MCF 10A (cell line): ENCODE measurements around the gene COL23A1. TPM values are rescaled to one million over a fixed set of nuclear protein-coding genes. Genes with fewer than 3 reads are reported as not detected.

Source experiments
- BruUV-seq: library from RNA; stranded (reverse); fragments of 400-500 nt; replicated peaks from 2 replicates; lab custom pipeline; 2021; lab: Mats Ljungman, UMichigan
- CTCF ChIA-PET: fragments of 300-600 bp; sonication (Branson Sonifier 250); formaldehyde crosslinking; extraction: SDS; loops from one replicate; lab custom pipeline; 2021; ENCODE audit warnings: antibody characterized with exemption, inconsistent platforms; lab: Yijun Ruan, JAX
- POLR2A ChIA-PET: fragments of 300-600, 350-650 bp; sonication (Branson Sonifier 250); formaldehyde crosslinking; extraction: SDS; loops from one replicate; lab custom pipeline; 2020; ENCODE audit warnings: antibody characterized with exemption, inconsistent platforms; lab: Yijun Ruan, JAX
- DNase-seq: peaks from one replicate; pipeline ENCODE4 v3.0.0-alpha.2; 2018; ENCODE audit not compliant: unreplicated experiment
- H3K27ac Mint-ChIP-seq: one replicate; pipeline ENCODE4 v1.8.0; 2022; ENCODE audit warnings: mild to moderate bottlenecking, low read depth, mixed read lengths; ENCODE audit not compliant: unreplicated experiment
- H3K27me3 Mint-ChIP-seq: one replicate; pipeline ENCODE4 v1.8.0; 2022; ENCODE audit warnings: mixed read lengths; ENCODE audit not compliant: insufficient read depth, unreplicated experiment
- H3K36me3 Mint-ChIP-seq: one replicate; pipeline ENCODE4 v1.8.0; 2022; ENCODE audit warnings: mild to moderate bottlenecking, moderate library complexity, mixed read lengths; ENCODE audit not compliant: insufficient read depth, unreplicated experiment
- H3K4me1 Mint-ChIP-seq: one replicate; pipeline ENCODE4 v1.8.0; 2022; ENCODE audit warnings: mixed read lengths; ENCODE audit not compliant: insufficient read depth, unreplicated experiment
- H3K4me3 Mint-ChIP-seq: one replicate; pipeline ENCODE4 v1.8.0; 2022; ENCODE audit warnings: mild to moderate bottlenecking, moderate library complexity, mixed read lengths; ENCODE audit not compliant: unreplicated experiment
- H3K9me3 Mint-ChIP-seq: one replicate; pipeline ENCODE4 v1.8.0; 2022; ENCODE audit warnings: mixed read lengths; ENCODE audit not compliant: unreplicated experiment
- intact Hi-C: fragments of 100-400 bp; cut with micrococcal nuclease; formaldehyde crosslinking; loops from 2 replicates; pipeline ENCODE4 v1.14.1; 2022
- total RNA-seq: library from RNA; stranded (reverse); gene quantifications from 2 replicates; pipeline ENCODE4 v1.2.3, GENCODE V29; 2022
- TF ChIP-seq, protein P1 (sequence below): fragments of 200-600 bp; IDR thresholded peaks from one replicate; pipeline ENCODE4 v1.8.0; 2022; ENCODE audit warnings: antibody characterized with exemption, mild to moderate bottlenecking; ENCODE audit not compliant: unreplicated experiment

COL23A1 gene
- total RNA-seq, 1 experiment from 2014 or later = not detected

DNA sequence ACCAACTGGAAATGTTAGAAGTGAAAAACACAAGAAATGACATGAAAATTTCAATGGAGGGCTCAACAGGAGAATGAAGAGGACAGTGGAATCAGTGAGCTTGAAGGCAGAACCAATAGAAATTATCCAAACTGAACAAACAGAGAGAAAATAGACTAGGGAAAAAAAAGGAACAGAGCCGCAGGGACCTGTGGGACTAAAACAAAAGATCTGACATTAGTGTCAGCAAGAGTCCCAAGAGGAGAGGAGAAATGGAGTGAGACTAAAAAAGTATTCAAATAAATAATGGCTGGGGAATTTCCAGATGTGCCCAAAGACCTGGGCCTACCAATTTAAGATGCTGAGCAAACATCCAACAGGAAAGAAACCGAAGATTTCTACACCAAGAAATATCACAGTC, 182.5 kb downstream of the COL23A1 start:
- intact Hi-C loops = no loop called here
- H3K36me3 Mint-ChIP-seq = no peaks in the 10 kb centered on the region
- no peak for DNase-seq
- CTCF ChIA-PET = no interaction called here
- H3K27me3 Mint-ChIP-seq = peaks cover 36% of the 10 kb centered on the region
- no peak overlapping the region for H3K27ac Mint-ChIP-seq
- POLR2A ChIA-PET = no interaction called here
- TF ChIP-seq, protein P1, sequence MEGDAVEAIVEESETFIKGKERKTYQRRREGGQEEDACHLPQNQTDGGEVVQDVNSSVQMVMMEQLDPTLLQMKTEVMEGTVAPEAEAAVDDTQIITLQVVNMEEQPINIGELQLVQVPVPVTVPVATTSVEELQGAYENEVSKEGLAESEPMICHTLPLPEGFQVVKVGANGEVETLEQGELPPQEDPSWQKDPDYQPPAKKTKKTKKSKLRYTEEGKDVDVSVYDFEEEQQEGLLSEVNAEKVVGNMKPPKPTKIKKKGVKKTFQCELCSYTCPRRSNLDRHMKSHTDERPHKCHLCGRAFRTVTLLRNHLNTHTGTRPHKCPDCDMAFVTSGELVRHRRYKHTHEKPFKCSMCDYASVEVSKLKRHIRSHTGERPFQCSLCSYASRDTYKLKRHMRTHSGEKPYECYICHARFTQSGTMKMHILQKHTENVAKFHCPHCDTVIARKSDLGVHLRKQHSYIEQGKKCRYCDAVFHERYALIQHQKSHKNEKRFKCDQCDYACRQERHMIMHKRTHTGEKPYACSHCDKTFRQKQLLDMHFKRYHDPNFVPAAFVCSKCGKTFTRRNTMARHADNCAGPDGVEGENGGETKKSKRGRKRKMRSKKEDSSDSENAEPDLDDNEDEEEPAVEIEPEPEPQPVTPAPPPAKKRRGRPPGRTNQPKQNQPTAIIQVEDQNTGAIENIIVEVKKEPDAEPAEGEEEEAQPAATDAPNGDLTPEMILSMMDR = no peak
- peaks cover 4% of the 10 kb centered on the region for H3K4me1 Mint-ChIP-seq
- no TSS peak for BruUV-seq
- H3K9me3 Mint-ChIP-seq = peaks cover 7% of the 10 kb centered on the region
- no peak overlapping the region for H3K4me3 Mint-ChIP-seq

DNA sequence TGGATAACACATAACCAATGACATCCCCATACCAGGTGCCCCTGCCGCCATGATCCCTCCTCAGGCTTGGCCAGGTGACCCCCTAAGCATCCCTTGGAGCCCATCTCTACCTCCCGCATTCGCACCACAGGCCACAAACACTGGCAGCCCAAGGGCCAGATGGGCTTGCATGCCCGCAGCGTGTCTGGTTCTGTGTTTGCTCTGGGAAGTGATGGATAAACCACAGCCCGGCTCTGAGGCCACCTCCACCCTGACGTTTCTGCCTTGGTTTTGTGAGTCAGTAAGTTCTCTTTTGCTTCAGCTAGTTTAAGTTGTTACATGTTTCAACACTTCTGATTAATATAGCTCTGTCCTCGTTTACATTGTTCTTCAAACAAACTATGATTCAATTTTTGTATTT, 185.2 kb downstream of the COL23A1 start:
- H3K36me3 Mint-ChIP-seq = no peaks in the 10 kb centered on the region
- peaks cover 7% of the 10 kb centered on the region for H3K9me3 Mint-ChIP-seq
- CTCF ChIA-PET = interaction anchor here (0.6 kb wide), 1 partner anchor 48 kb away, joined by 5 read pairs; no protein-coding TSS in a partner anchor
- H3K27ac Mint-ChIP-seq = no peak overlapping the region
- H3K27me3 Mint-ChIP-seq = peaks cover 21% of the 10 kb centered on the region
- BruUV-seq = no TSS peak
- no peak overlapping the region for H3K4me3 Mint-ChIP-seq
- POLR2A ChIA-PET = interaction anchor here (1.3 kb wide), 1 partner anchor 17 kb away, joined by 3 read pairs; no protein-coding TSS in a partner anchor
- intact Hi-C loops = no loop called here
- no peak for DNase-seq
- TF ChIP-seq, protein P1 = no peak
- peaks cover 4% of the 10 kb centered on the region for H3K4me1 Mint-ChIP-seq

DNA sequence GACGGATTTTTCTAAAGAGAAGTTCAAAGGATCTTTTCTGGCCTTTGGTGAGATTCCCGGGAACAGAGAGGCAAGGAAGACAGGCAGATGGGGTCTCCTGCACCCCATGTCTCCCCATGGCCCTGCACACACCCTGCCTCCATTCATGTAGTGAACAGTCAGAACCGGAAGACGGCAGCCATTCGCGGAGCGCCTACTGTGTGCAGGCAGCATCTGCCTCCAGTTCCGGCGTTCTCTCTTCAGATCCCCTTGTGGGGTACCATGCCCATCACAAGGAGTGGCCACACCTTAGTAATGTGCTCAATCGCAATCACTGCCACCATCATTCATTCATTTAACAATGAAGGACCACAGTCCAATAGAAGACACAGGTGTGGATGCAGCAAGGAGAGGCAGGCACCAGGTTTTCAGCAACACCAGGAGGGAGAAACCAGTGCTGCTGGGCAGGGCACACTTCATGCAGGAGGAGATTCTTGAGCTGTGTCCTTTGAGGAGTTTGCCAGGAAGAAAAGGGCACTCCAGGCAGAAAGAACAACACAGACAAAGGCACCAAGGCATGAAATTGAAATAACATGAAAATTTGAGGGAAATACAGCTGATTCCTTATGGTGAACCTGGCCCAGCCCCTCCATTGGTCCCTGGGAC, 186.1 kb downstream of the COL23A1 start:
- no TSS peak for BruUV-seq
- H3K27ac Mint-ChIP-seq = no peak overlapping the region
- POLR2A ChIA-PET = no interaction called here

DNA sequence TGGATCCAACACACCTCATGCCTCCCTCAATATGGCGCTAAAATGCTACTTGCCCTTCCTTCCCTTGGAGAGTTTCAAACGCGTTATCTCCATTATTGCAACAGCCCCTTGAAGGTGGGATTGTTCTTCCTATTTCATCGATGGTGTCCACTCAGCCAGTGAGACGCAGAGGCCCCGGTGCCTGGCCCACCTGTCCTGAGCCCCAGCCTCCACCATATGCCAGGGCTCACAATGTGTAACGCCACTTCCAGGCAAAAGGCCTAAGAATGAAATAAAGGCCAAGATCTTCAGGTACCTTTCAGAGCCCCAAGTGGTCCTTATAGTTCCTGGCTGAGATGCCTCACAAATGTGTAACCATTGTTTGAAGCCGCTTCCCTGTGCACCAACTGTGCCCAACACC, 186.8 kb downstream of the COL23A1 start:
- peaks cover 7% of the 10 kb centered on the region for H3K9me3 Mint-ChIP-seq
- H3K4me3 Mint-ChIP-seq = no peak overlapping the region
- BruUV-seq = no TSS peak
- H3K27ac Mint-ChIP-seq = no peak overlapping the region
- peaks cover 4% of the 10 kb centered on the region for H3K4me1 Mint-ChIP-seq
- TF ChIP-seq, protein P1 = no peak
- ChIA-PET POLR2A (no interaction called here), CTCF (no interaction called here)
- H3K27me3 Mint-ChIP-seq = peaks cover 11% of the 10 kb centered on the region
- no peak for DNase-seq
- no peaks in the 10 kb centered on the region for H3K36me3 Mint-ChIP-seq
- intact Hi-C loops = no loop called here

More for the DNA sequence above, 186.1 kb downstream of the COL23A1 start:
- intact Hi-C loops = no loop called here
- H3K9me3 Mint-ChIP-seq = peaks cover 7% of the 10 kb centered on the region
- no peak for DNase-seq
- TF ChIP-seq, protein P1 = no peak
- H3K4me3 Mint-ChIP-seq = no peak overlapping the region
- CTCF ChIA-PET = interaction anchor here (0.6 kb wide), 1 partner anchor 17 kb away, joined by 4 read pairs; no protein-coding TSS in a partner anchor
- peaks cover 4% of the 10 kb centered on the region for H3K4me1 Mint-ChIP-seq
- H3K27me3 Mint-ChIP-seq = peaks cover 12% of the 10 kb centered on the region
- H3K36me3 Mint-ChIP-seq = no peaks in the 10 kb centered on the region
